GOT3 (cell line): ENCODE measurements around the gene GPRC5C.
"Not testable (repeated sequence)": the region's sequence is repeated elsewhere in the genome, so short reads cannot be mapped to it uniquely, and the experiment has no call there.

Source experiments
- DNase-seq: peaks from one replicate; lab custom pipeline; 2025; ENCODE audit warnings: mixed read lengths; lab: John Stamatoyannopoulos, UW

GPRC5C gene

GRCh38 chr17:74473294-74473693 is 41.4 kb downstream of the GPRC5C start:
- no peak for DNase-seq

GRCh38 chr17:74474043-74474792 is 42.3 kb downstream of the GPRC5C start:
- DNase-seq: no peak

- no peak for DNase-seq
These were observed 43.3 kb downstream of the GPRC5C start for GRCh38 chr17:74475189-74475588.

GRCh38 chr17:74477411-74477810 is 45.5 kb downstream of the GPRC5C start:
- DNase-seq: no peak

- no peak for DNase-seq
These were observed 46.7 kb downstream of the GPRC5C start for GRCh38 chr17:74478420-74479100.

GRCh38 chr17:74480290-74480689 is 48.4 kb downstream of the GPRC5C start:
- no peak for DNase-seq

- no peak for DNase-seq
These were observed 49.7 kb downstream of the GPRC5C start for GRCh38 chr17:74481621-74482020.

- no peak for DNase-seq
These were observed 52.2 kb downstream of the GPRC5C start for GRCh38 chr17:74484066-74484465.

- no peak for DNase-seq
These were observed 53.3 kb downstream of the GPRC5C start for GRCh38 chr17:74485022-74485743.

- no peak for DNase-seq
These were observed 54.0 kb downstream of the GPRC5C start for GRCh38 chr17:74485841-74486240.

GRCh38 chr17:74488276-74488675 is 56.4 kb downstream of the GPRC5C start:
- DNase-seq: not testable (repeated sequence)

- no peak for DNase-seq
These were observed 58.8 kb downstream of the GPRC5C start for GRCh38 chr17:74490716-74491115.

- no peak for DNase-seq
These were observed 59.7 kb downstream of the GPRC5C start for GRCh38 chr17:74491626-74492025.

GRCh38 chr17:74493331-74493833 is 61.5 kb downstream of the GPRC5C start:
- no peak for DNase-seq
